Smooth muscle cell (in vitro differentiated cells): Measurements from ENCODE around the gene BAZ2A. TPM values are rescaled to one million over a fixed set of nuclear protein-coding genes. Genes with fewer than 3 reads are reported as not detected.

ENCODE experiments used
- DNase-seq: peaks from one replicate; lab custom pipeline; 2025; ENCODE audit not compliant: unreplicated experiment; lab: John Stamatoyannopoulos, UW
- H2AFZ ChIP-seq: fragments of 200-600 bp; sonication (generic); 2 replicates; pipeline ENCODE4 v1.6.0; 2016; ENCODE audit warnings: antibody characterized with exemption, low read depth, mild to moderate bottlenecking
- H3F3A ChIP-seq: fragments of 200-600 bp; sonication (generic); 2 replicates; pipeline ENCODE4 v1.6.0; 2017; ENCODE audit warnings: antibody characterized with exemption, low read depth
- H3K27ac ChIP-seq: fragments of 200-600 bp; sonication (generic); 2 replicates; pipeline ENCODE4 v1.5.1; 2016; ENCODE audit warnings: low read depth, mild to moderate bottlenecking
- H3K27me3 ChIP-seq: fragments of 200-600 bp; sonication (generic); 2 replicates; pipeline ENCODE4 v1.6.1; 2016; ENCODE audit warnings: low read depth, mild to moderate bottlenecking
- H3K36me3 ChIP-seq: fragments of 200-600 bp; sonication (generic); 2 replicates; pipeline ENCODE4 v1.5.1; 2016; ENCODE audit warnings: low read depth
- H3K4me1 ChIP-seq: fragments of 200-600 bp; sonication (generic); 2 replicates; pipeline ENCODE4 v1.5.1; 2016; ENCODE audit warnings: low read depth
- H3K4me2 ChIP-seq: fragments of 200-600 bp; sonication (generic); 2 replicates; pipeline ENCODE4 v1.6.0; 2016; ENCODE audit warnings: mild to moderate bottlenecking
- H3K4me3 ChIP-seq: fragments of 200-600 bp; sonication (generic); 2 replicates; pipeline ENCODE4 v1.5.1; 2016; ENCODE audit warnings: mild to moderate bottlenecking
- H3K79me2 ChIP-seq: fragments of 200-600 bp; sonication (generic); 2 replicates; pipeline ENCODE4 v1.6.0; 2016; ENCODE audit warnings: low read depth, mild to moderate bottlenecking
- H3K9ac ChIP-seq: fragments of 200-600 bp; sonication (generic); 2 replicates; pipeline ENCODE4 v1.6.0; 2016; ENCODE audit warnings: low read depth
- H3K9me3 ChIP-seq: fragments of 200-600 bp; sonication (generic); replicated peaks from 2 replicates; pipeline ENCODE4 v1.5.1; 2016; ENCODE audit warnings: low read depth
- H4K20me1 ChIP-seq: fragments of 200-600 bp; sonication (generic); 2 replicates; pipeline ENCODE4 v1.6.0; 2016; ENCODE audit warnings: low read depth
- CTCF ChIP-seq: fragments of 200-600 bp; sonication (generic); IDR thresholded peaks from 2 replicates; pipeline ENCODE4 v1.5.1; 2017; ENCODE audit warnings: borderline replicate concordance, mild to moderate bottlenecking, antibody characterized with exemption; ENCODE audit not compliant: insufficient read depth, poor library complexity, severe bottlenecking
- WGBS: methylation state at CpG from one replicate; pipeline ENCODE4 v1.1.7; 2016; ENCODE audit warnings: low lambda C conversion rate; 5-methylcytosine and 5-hydroxymethylcytosine counted together
- polyA plus RNA-seq: library from polyadenylated mRNA; unstranded; fragments of >200 nt; fragmentation: Nextera tagmentation; extraction: Ambion mirVana; gene quantifications from 2 replicates; pipeline ENCODE4 v1.2.1, GENCODE V29; 2016
- total RNA-seq: library from RNA; depleted of rRNA; stranded (reverse); fragments of >200 nt; gene quantifications from 2 replicates; pipeline ENCODE4 v1.2.3, GENCODE V29; 2014

The BAZ2A gene
- total and polyA plus RNA-seq, 2 experiments from 2014 or later, result 26.2 to 34.1 TPM

- Histone ChIP-seq H3K27me3 (no peaks in the 10 kb centered on the region), H3K9ac (no peak overlapping the region)
Observed at GRCh38 chr12:56600753-56601152, 29.4 kb downstream of the BAZ2A start.

DNA sequence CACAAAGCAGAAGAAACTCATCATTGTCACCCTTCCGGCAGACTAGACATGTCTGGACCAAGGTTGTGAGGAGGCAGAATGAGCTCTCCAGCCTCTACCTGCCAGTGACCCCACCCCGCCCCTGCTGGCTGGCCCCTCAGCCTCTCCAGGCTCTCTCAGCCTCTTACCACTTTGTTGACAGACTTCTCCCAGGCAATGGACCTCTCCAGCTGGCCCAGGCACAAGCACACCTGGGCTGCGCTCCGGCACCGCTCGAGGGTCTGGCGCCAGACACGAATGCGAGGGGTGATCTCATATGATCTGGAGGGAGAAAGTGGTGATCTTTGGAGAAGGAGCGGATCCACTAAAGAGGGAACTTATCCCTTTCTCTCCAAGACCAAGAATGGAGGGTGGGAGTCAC, 30.3 kb downstream of the BAZ2A start:
- peaks cover 31% of the 10 kb centered on the region for H3K36me3 ChIP-seq
- DNase-seq, result no peak
- no peaks in the 10 kb centered on the region for H3K79me2 ChIP-seq
- H3F3A ChIP-seq, result peaks cover 15% of the 10 kb centered on the region
- H2AFZ ChIP-seq, result no peak overlapping the region
- H3K4me1 ChIP-seq, result no peaks in the 10 kb centered on the region
- no peaks in the 10 kb centered on the region for H3K27me3 ChIP-seq
- WGBS, result 97% methylated on average over 9 of the region's 10 CpGs
- no peak for TF ChIP-seq CTCF
- H3K4me2 ChIP-seq, result no peak overlapping the region
- no peaks in the 10 kb centered on the region for H3K9me3 ChIP-seq
- no peak overlapping the region for H3K4me3 ChIP-seq
- no peak overlapping the region for H3K9ac ChIP-seq
- peaks cover 13% of the 10 kb centered on the region for H4K20me1 ChIP-seq
- no peak overlapping the region for H3K27ac ChIP-seq

More at GRCh38 chr12:56600753-56601152, 29.4 kb downstream of the BAZ2A start:
- no peak for DNase-seq
- Histone ChIP-seq H3F3A (peaks cover 11% of the 10 kb centered on the region), H3K27ac (no peak overlapping the region), H4K20me1 (peaks cover 13% of the 10 kb centered on the region), H3K4me2 (no peak overlapping the region), H3K36me3 (peaks cover 39% of the 10 kb centered on the region), H3K9me3 (no peaks in the 10 kb centered on the region), H2AFZ (no peak overlapping the region), H3K79me2 (no peaks in the 10 kb centered on the region), H3K4me1 (no peaks in the 10 kb centered on the region), H3K4me3 (no peak overlapping the region)
- WGBS, result 96% methylated on average over 6 of the region's 6 CpGs
- no peak for TF ChIP-seq CTCF

- H3K4me2 ChIP-seq, result no peak overlapping the region
- no peak for DNase-seq
- H3K79me2 ChIP-seq, result no peaks in the 10 kb centered on the region
- H3F3A ChIP-seq, result peaks cover 15% of the 10 kb centered on the region
- peaks cover 8% of the 10 kb centered on the region for H4K20me1 ChIP-seq
- H3K4me3 ChIP-seq, result no peak overlapping the region
- H3K9ac ChIP-seq, result no peak overlapping the region
- 97% methylated on average over 15 of the region's 15 CpGs for WGBS
- H3K27ac ChIP-seq, result no peak overlapping the region
- H3K36me3 ChIP-seq, result peaks cover 23% of the 10 kb centered on the region
- H3K9me3 ChIP-seq, result no peaks in the 10 kb centered on the region
- H2AFZ ChIP-seq, result no peak overlapping the region
- TF ChIP-seq CTCF, result no peak
- no peaks in the 10 kb centered on the region for H3K4me1 ChIP-seq
- no peaks in the 10 kb centered on the region for H3K27me3 ChIP-seq
Observed at GRCh38 chr12:56599041-56599440, 31.1 kb downstream of the BAZ2A start.

DNA sequence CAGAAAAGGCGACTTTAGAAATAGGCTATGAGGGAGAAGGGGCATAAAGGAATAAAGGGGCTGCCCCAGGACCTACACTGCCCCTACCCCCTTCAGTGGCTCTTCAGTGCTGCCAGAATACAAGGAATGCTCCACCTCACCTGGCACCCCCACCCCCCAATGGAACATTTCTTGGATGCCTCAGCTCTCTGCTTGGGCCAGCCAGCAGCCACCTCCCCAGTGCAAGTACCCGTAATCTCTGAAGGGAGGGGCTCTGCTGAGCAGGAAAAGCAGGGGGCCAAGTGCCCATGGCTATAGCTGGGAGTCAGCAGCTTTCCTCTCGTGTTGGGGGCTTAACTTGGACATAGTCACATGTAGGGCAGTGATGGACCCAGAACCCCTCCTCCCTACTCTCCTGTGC, 33.3 kb downstream of the BAZ2A start:
- no peak overlapping the region for H2AFZ ChIP-seq
- no peak overlapping the region for H3K4me2 ChIP-seq
- WGBS, result 77% methylated on average over 3 of the region's 3 CpGs
- no peak overlapping the region for H3K9ac ChIP-seq
- DNase-seq, result no peak
- peak overlapping the region; percentile 12 for H3K27ac ChIP-seq
- no peaks in the 10 kb centered on the region for H3K79me2 ChIP-seq
- peaks cover 4% of the 10 kb centered on the region for H4K20me1 ChIP-seq
- no peak overlapping the region for H3K4me3 ChIP-seq
- H3K4me1 ChIP-seq, result no peaks in the 10 kb centered on the region
- peaks cover 15% of the 10 kb centered on the region for H3F3A ChIP-seq
- TF ChIP-seq CTCF, result no peak
- H3K36me3 ChIP-seq, result peaks cover 11% of the 10 kb centered on the region
- no peaks in the 10 kb centered on the region for H3K27me3 ChIP-seq
- H3K9me3 ChIP-seq, result no peaks in the 10 kb centered on the region
